KMS-11 (cell line): ENCODE measurements around the gene KCTD16.

ENCODE experiments used
- H2AFZ ChIP-seq: fragments of 200-600 bp; sonication (generic); 2 replicates; pipeline ENCODE4 v1.6.1; 2016; ENCODE audit warnings: antibody characterized with exemption, mixed run types, low read depth
- H3K27ac ChIP-seq: fragments of 200-600 bp; sonication (generic); 2 replicates; pipeline ENCODE4 v1.6.1; 2016; ENCODE audit warnings: mild to moderate bottlenecking, mixed run types
- H3K27me3 ChIP-seq: fragments of 200-600 bp; sonication (generic); 2 replicates; pipeline ENCODE4 v1.6.1; 2017; ENCODE audit warnings: mild to moderate bottlenecking, low read depth, mixed run types, moderate library complexity; ENCODE audit not compliant: insufficient read depth
- H3K36me3 ChIP-seq: fragments of 200-600 bp; sonication (generic); 2 replicates; pipeline ENCODE4 v1.6.1; 2017; ENCODE audit warnings: mild to moderate bottlenecking, mixed run types; ENCODE audit not compliant: insufficient read depth
- H3K4me1 ChIP-seq: fragments of 200-600 bp; sonication (generic); 2 replicates; pipeline ENCODE4 v1.6.1; 2016; ENCODE audit warnings: mild to moderate bottlenecking, low read depth, mixed run types; ENCODE audit not compliant: poor library complexity, severe bottlenecking
- H3K4me2 ChIP-seq: fragments of 200-600 bp; sonication (generic); 2 replicates; pipeline ENCODE4 v1.7.0; 2016; ENCODE audit warnings: mild to moderate bottlenecking, mixed run types
- H3K4me3 ChIP-seq: fragments of 200-600 bp; sonication (generic); IDR thresholded peaks from 2 replicates; pipeline ENCODE4 v1.6.1; 2017; ENCODE audit warnings: low read depth, low read length, mixed read lengths; ENCODE audit not compliant: insufficient read depth
- H3K79me2 ChIP-seq: fragments of 200-600 bp; sonication (generic); 2 replicates; pipeline ENCODE4 v1.6.1; 2016; ENCODE audit warnings: low read depth, mixed run types; ENCODE audit not compliant: insufficient read depth
- H3K9ac ChIP-seq: fragments of 200-600 bp; sonication (generic); 2 replicates; pipeline ENCODE4 v1.6.1; 2016; ENCODE audit warnings: mild to moderate bottlenecking, mixed run types
- H4K20me1 ChIP-seq: fragments of 200-600 bp; sonication (generic); 2 replicates; pipeline ENCODE4 v1.6.1; 2016; ENCODE audit warnings: mild to moderate bottlenecking, mixed run types; ENCODE audit not compliant: insufficient read depth
- TF ChIP-seq, protein P1 (sequence below): fragments of 200-600 bp; sonication (generic); conservative IDR thresholded peaks from 2 replicates; pipeline ENCODE4 v1.6.1; 2017; ENCODE audit warnings: low read depth, mild to moderate bottlenecking, antibody characterized with exemption, low read length, moderate library complexity, mixed read lengths

KCTD16 gene

GRCh38 chr5:144478565-144478964, 307.9 kb downstream of the KCTD16 start:
- H4K20me1 ChIP-seq, result no peaks in the 10 kb centered on the region
- H2AFZ ChIP-seq, result no peak overlapping the region
- TF ChIP-seq, protein P1, sequence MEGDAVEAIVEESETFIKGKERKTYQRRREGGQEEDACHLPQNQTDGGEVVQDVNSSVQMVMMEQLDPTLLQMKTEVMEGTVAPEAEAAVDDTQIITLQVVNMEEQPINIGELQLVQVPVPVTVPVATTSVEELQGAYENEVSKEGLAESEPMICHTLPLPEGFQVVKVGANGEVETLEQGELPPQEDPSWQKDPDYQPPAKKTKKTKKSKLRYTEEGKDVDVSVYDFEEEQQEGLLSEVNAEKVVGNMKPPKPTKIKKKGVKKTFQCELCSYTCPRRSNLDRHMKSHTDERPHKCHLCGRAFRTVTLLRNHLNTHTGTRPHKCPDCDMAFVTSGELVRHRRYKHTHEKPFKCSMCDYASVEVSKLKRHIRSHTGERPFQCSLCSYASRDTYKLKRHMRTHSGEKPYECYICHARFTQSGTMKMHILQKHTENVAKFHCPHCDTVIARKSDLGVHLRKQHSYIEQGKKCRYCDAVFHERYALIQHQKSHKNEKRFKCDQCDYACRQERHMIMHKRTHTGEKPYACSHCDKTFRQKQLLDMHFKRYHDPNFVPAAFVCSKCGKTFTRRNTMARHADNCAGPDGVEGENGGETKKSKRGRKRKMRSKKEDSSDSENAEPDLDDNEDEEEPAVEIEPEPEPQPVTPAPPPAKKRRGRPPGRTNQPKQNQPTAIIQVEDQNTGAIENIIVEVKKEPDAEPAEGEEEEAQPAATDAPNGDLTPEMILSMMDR, result no peak
- no peak overlapping the region for H3K9ac ChIP-seq
- no peaks in the 10 kb centered on the region for H3K36me3 ChIP-seq
- no peak overlapping the region for H3K4me3 ChIP-seq
- no peaks in the 10 kb centered on the region for H3K27me3 ChIP-seq
- no peak overlapping the region for H3K27ac ChIP-seq
- no peaks in the 10 kb centered on the region for H3K4me1 ChIP-seq
- H3K79me2 ChIP-seq, result no peaks in the 10 kb centered on the region
- no peak overlapping the region for H3K4me2 ChIP-seq

- no peak overlapping the region for H2AFZ ChIP-seq
- no peak overlapping the region for H3K27ac ChIP-seq
- H3K9ac ChIP-seq, result no peak overlapping the region
- H3K27me3 ChIP-seq, result no peaks in the 10 kb centered on the region
- no peak overlapping the region for H3K4me2 ChIP-seq
- no peaks in the 10 kb centered on the region for H4K20me1 ChIP-seq
- H3K79me2 ChIP-seq, result no peaks in the 10 kb centered on the region
- no peak overlapping the region for H3K4me3 ChIP-seq
- no peaks in the 10 kb centered on the region for H3K4me1 ChIP-seq
- no peaks in the 10 kb centered on the region for H3K36me3 ChIP-seq
- TF ChIP-seq, protein P1, result no peak
Observed at GRCh38 chr5:144481861-144482260, 311.2 kb downstream of the KCTD16 start.

DNA sequence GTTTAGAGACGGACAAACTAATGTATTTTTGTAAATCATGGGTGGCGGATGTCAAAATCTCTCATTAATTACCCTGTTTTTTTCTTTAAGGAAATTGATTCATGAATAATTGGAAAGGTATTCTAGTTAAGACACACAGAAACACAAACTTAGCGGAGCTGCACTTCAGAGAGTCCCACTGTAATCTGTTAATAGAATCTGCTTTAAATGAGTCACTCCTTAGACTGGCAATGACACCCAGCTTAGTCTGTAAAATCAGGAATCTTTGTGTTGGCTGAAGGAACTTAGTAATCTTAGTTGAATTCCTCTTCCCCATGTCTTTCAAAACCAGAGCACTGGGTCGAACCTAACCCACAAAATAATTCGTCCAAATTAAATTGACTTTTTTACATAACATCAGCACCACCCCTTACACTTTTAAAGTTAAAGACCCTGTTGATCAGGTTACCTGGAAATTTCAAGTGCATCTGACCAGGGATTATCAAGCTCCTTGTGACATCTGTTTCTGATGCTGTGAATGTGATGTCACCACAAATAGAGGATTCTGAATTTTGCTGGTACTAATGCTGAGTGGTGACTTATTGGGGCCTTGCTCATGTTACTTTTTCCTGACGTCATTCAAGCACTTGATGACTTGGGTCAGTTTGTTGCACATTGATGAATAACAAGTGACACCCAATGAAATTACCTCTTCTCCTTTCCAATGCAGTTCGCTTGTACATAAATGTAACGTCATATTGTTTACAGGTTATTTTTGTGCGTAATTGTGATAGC, 313.6 kb downstream of the KCTD16 start:
- Histone ChIP-seq H3K4me3 (no peak overlapping the region), H2AFZ (no peak overlapping the region), H3K4me1 (no peaks in the 10 kb centered on the region), H4K20me1 (no peaks in the 10 kb centered on the region), H3K27me3 (no peaks in the 10 kb centered on the region), H3K9ac (no peak overlapping the region), H3K4me2 (no peak overlapping the region), H3K36me3 (no peaks in the 10 kb centered on the region), H3K79me2 (no peaks in the 10 kb centered on the region), H3K27ac (no peak overlapping the region)
- TF ChIP-seq, protein P1, result no peak

DNA sequence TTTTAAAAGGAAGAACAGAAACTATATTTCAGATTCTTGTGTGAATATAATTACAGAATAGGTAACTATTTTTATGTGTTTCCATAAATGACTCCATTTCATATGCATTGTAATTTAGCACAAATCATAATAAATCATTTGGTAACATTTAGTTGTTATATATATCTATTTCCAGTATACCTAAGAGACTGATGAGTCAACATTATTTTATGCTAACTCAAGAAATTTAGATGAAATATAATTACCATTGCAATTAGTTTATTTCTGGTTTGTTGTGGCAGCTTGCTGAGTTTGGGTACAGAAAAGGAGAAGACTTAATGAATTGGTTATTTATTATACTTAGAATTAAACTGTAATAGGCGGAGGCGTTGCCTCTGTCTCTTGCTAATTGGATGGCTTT, 314.9 kb downstream of the KCTD16 start:
- Histone ChIP-seq H3K27me3 (no peaks in the 10 kb centered on the region), H3K9ac (no peak overlapping the region), H3K27ac (no peak overlapping the region), H3K4me1 (no peaks in the 10 kb centered on the region), H3K4me2 (no peak overlapping the region), H2AFZ (no peak overlapping the region), H3K79me2 (no peaks in the 10 kb centered on the region), H3K4me3 (no peak overlapping the region), H4K20me1 (no peaks in the 10 kb centered on the region), H3K36me3 (no peaks in the 10 kb centered on the region)
- TF ChIP-seq, protein P1, result no peak
